Body of pancreas (tissue), 4 donors: ENCODE measurements around the gene FBXO10. TPM values are rescaled to one million over a fixed set of nuclear protein-coding genes. Genes with fewer than 3 reads are reported as not detected.
"Not testable (repeated sequence)": the region's sequence is repeated elsewhere in the genome, so short reads cannot be mapped to it uniquely, and the experiment has no call there.

ENCODE experiments used
- ATAC-seq: fragments of 150-250 bp; one replicate; pipeline ENCODE4 v1.9.1; 2016
- DNase-seq, 4 donors: peaks; one replicate each; pipeline ENCODE4 v3.0.0-alpha.2; 2019
- H3K27ac ChIP-seq, 4 donors: fragments of 200-600 bp; sonication (generic); 1 replicate in 3 of 4; 2 replicates in 1 of 4; pipeline versions ENCODE4 v1.5.1 to v1.6.1; 2016 to 2019; ENCODE audit warnings: mild to moderate bottlenecking in 1 of 4, mixed read lengths in 1 of 4, moderate library complexity in 1 of 4
- H3K27me3 ChIP-seq, 2 donors: fragments of 200-600 bp; sonication (generic); one replicate each; pipeline ENCODE4 v1.6.0; 2016; ENCODE audit warnings: mild to moderate bottlenecking in 1 of 2
- H3K36me3 ChIP-seq, 2 donors: fragments of 200-600 bp; sonication (generic); replicated peaks in 1 of 2; 2 replicates each; pipeline ENCODE4 v1.5.1; 2016; ENCODE audit warnings: low read depth in 2 of 2; ENCODE audit not compliant: insufficient read depth in 1 of 2
- H3K4me1 ChIP-seq: fragments of 200-600 bp; sonication (generic); one replicate; pipeline ENCODE4 v1.6.0; 2016
- H3K4me3 ChIP-seq, 2 donors: fragments of 200-600 bp; sonication (generic); 1 replicate in 1 of 2; 2 replicates in 1 of 2; pipeline ENCODE4 v1.5.1; 2016 to 2019
- H3K9me3 ChIP-seq, 3 donors: fragments of 200-600 bp; sonication (generic); 1 replicate in 2 of 3; 2 replicates in 1 of 3; pipeline ENCODE4 v1.5.1; 2016
- CTCF ChIP-seq, 7 experiments: fragments of 450-650 bp in 4 of 7; fragments of 200-600 bp in 3 of 7; sonication (generic) in 3 of 7; IDR thresholded peaks; one replicate each; pipeline ENCODE4 v1.5.1; 2016 to 2019; ENCODE audit warnings: antibody characterized with exemption in 7 of 7
- POLR2A ChIP-seq, 3 donors: fragments of 450-650 bp; IDR thresholded peaks; one replicate each; pipeline ENCODE4 v1.6.1; 2016; ENCODE audit warnings: antibody characterized with exemption in 3 of 3, mild to moderate bottlenecking in 2 of 3
- WGBS, 2 donors: methylation state at CpG; one replicate each; pipeline ENCODE4 v1.1.5; 2017; 5-methylcytosine and 5-hydroxymethylcytosine counted together
- intact Hi-C: fragments of 100-400 bp; cut with DNase I; formaldehyde crosslinking; loops from one replicate; pipeline ENCODE4 v1.15.1; 2023
- total RNA-seq, 2 donors: library from RNA; depleted of rRNA; stranded (reverse); fragments of >200 nt; gene quantifications; one replicate each; pipeline ENCODE4 v1.1.0, GENCODE V29; 2016

Gene FBXO10
- total RNA-seq, 2 donors from 2014 or later = 13.2 to 15.3 TPM

- WGBS, 2 donors = 83 to 86% methylated on average over 3 of the region's 3 CpGs
- no peak overlapping the region for H3K27ac ChIP-seq
- DNase-seq (no peak), ATAC-seq (no peak)
- no peaks in the 10 kb centered on the region for H3K9me3 ChIP-seq
- H3K4me1 ChIP-seq = no peaks in the 10 kb centered on the region
- intact Hi-C loops = no loop called here
- H3K36me3 ChIP-seq = peaks cover 0 to 12% of the 10 kb centered on the region in 2 donors
- no peak for TF ChIP-seq POLR2A (IDR thresholded peaks at IDR 0.05)
- TF ChIP-seq CTCF (IDR thresholded peaks at IDR 0.05) = no peak
- H3K4me3 ChIP-seq = no peak overlapping the region
- H3K27me3 ChIP-seq = no peaks in the 10 kb centered on the region
Measured at GRCh38 chr9:37520641-37521040, 55.5 kb downstream of the FBXO10 start.

- no peak for TF ChIP-seq POLR2A (IDR thresholded peaks at IDR 0.05)
- no peak for TF ChIP-seq CTCF (IDR thresholded peaks at IDR 0.05)
- Histone ChIP-seq H3K4me1 (no peaks in the 10 kb centered on the region), H3K4me3 (no peak overlapping the region), H3K27ac (no peak overlapping the region), H3K9me3 (no peaks in the 10 kb centered on the region), H3K27me3 (no peaks in the 10 kb centered on the region), H3K36me3 (peaks cover 0 to 10% of the 10 kb centered on the region in 2 donors)
- ATAC-seq (no peak), DNase-seq (no peak)
- 82% methylated on average over 4 to 13 of the region's 13 CpGs for WGBS, 2 donors
- intact Hi-C loops = no loop called here
Measured at GRCh38 chr9:37517923-37518322, 58.3 kb downstream of the FBXO10 start.

- Histone ChIP-seq H3K27ac (no peak overlapping the region), H3K36me3 (no peaks in the 10 kb centered on the region), H3K27me3 (no peaks in the 10 kb centered on the region), H3K4me3 (no peak overlapping the region), H3K9me3 (no peaks in the 10 kb centered on the region), H3K4me1 (no peaks in the 10 kb centered on the region)
- DNase-seq (no peak), ATAC-seq (no peak)
- WGBS, 2 donors = 78 to 89% methylated on average over 6 to 14 of the region's 14 CpGs
- intact Hi-C loops = no loop called here
- TF ChIP-seq CTCF (IDR thresholded peaks at IDR 0.05) (no peak), POLR2A (IDR thresholded peaks at IDR 0.05) (no peak)
Measured at GRCh38 chr9:37515620-37516258, 60.4 kb downstream of the FBXO10 start.

GRCh38 chr9:37514999-37515398 is 61.2 kb downstream of the FBXO10 start:
- H3K36me3 ChIP-seq = no peaks in the 10 kb centered on the region
- intact Hi-C loops = no loop called here

GRCh38 chr9:37514415-37514814 is 61.8 kb downstream of the FBXO10 start:
- WGBS, 2 donors = 96% methylated on average over 10 of the region's 10 CpGs
- H3K27me3 ChIP-seq, intact Hi-C loops, H3K4me3 ChIP-seq, H3K9me3 ChIP-seq, H3K27ac ChIP-seq, DNase-seq, ATAC-seq, H3K4me1 ChIP-seq, H3K36me3 ChIP-seq: not testable (repeated sequence)

More at GRCh38 chr9:37514999-37515398, 61.2 kb downstream of the FBXO10 start:
- 86 to 97% methylated on average over 7 of the region's 7 CpGs for WGBS, 2 donors
- no peak overlapping the region for H3K4me3 ChIP-seq
- H3K4me1 ChIP-seq = no peaks in the 10 kb centered on the region
- H3K9me3 ChIP-seq = no peaks in the 10 kb centered on the region
- no peaks in the 10 kb centered on the region for H3K27me3 ChIP-seq
- TF ChIP-seq POLR2A (IDR thresholded peaks at IDR 0.05) (no peak), CTCF (IDR thresholded peaks at IDR 0.05) (no peak)
- no peak for ATAC-seq
- H3K27ac ChIP-seq = no peak overlapping the region
- DNase-seq = no peak
